ENCODE data around the gene NRXN3. TPM values are rescaled to one million over a fixed set of nuclear protein-coding genes. Genes with fewer than 3 reads are reported as not detected.

Gene NRXN3
- total RNA-seq, 1 experiment from 2014 or later: not detected

GRCh38 chr14:79562185-79562584, 1392.0 kb downstream of the NRXN3 start:
- H3K79me2 ChIP-seq (ENCODE audit: low read depth): no peaks in the 10 kb centered on the region
- ChIA-PET CTCF (no interaction called here), POLR2A (ENCODE audit: unreplicated experiment) (no interaction called here)
- intact Hi-C loops (cut with micrococcal nuclease; ENCODE audit: unreplicated experiment): no loop called here
- H3K9me2 ChIP-seq (ENCODE audit: insufficient read depth): no peaks in the 10 kb centered on the region
- H3K27ac ChIP-seq: no peak overlapping the region
- no peaks in the 10 kb centered on the region for H3K36me3 ChIP-seq (ENCODE audit: low read depth)
- TF ChIP-seq EZH2 (IDR thresholded peaks at IDR 0.05; ENCODE audit: low read depth): no peak
- TF ChIP-seq CTCF (conservative IDR thresholded peaks at IDR 0.05): no peak
- H3K4me1 ChIP-seq (replicated peaks; ENCODE audit: insufficient read depth): no peaks in the 10 kb centered on the region
- H3K4me2 ChIP-seq: no peak overlapping the region
- no peak overlapping the region for H2AFZ ChIP-seq
- DNase-seq: no peak
- no peaks in the 10 kb centered on the region for H3K9me3 ChIP-seq (ENCODE audit: insufficient read depth, low read depth)
- no peaks in the 10 kb centered on the region for H3F3A ChIP-seq (ENCODE audit: insufficient read depth, low read depth)
- no peaks in the 10 kb centered on the region for H4K20me1 ChIP-seq (ENCODE audit: insufficient read depth)
- no TSS peak for BruUV-seq (replicated peaks)
- no peak overlapping the region for H3K4me3 ChIP-seq
- no peaks in the 10 kb centered on the region; the same call in 1 of the 2 replicates for H3K27me3 ChIP-seq (ENCODE audit: insufficient read depth, low read depth)

- intact Hi-C loops (cut with micrococcal nuclease; ENCODE audit: unreplicated experiment): no loop called here
- Histone ChIP-seq H3K4me1 (replicated peaks; ENCODE audit: insufficient read depth) (no peaks in the 10 kb centered on the region), H3K4me2 (no peak overlapping the region), H3K36me3 (ENCODE audit: low read depth) (no peaks in the 10 kb centered on the region), H3K27ac (no peak overlapping the region), H3K9me2 (ENCODE audit: insufficient read depth) (no peaks in the 10 kb centered on the region), H2AFZ (no peak overlapping the region), H3K27me3 (ENCODE audit: insufficient read depth, low read depth) (peaks cover 8% of the 10 kb centered on the region; the same call in 1 of the 2 replicates), H3K4me3 (no peak overlapping the region), H3F3A (ENCODE audit: insufficient read depth, low read depth) (no peaks in the 10 kb centered on the region), H3K79me2 (ENCODE audit: low read depth) (no peaks in the 10 kb centered on the region), H4K20me1 (ENCODE audit: insufficient read depth) (no peaks in the 10 kb centered on the region), H3K9me3 (ENCODE audit: insufficient read depth, low read depth) (no peaks in the 10 kb centered on the region)
- no peak for DNase-seq
- CTCF ChIA-PET: no interaction called here
- BruUV-seq (replicated peaks): no TSS peak
- no peak for TF ChIP-seq CTCF (conservative IDR thresholded peaks at IDR 0.05)
- no peak for TF ChIP-seq EZH2 (IDR thresholded peaks at IDR 0.05; ENCODE audit: low read depth)
- POLR2A ChIA-PET (ENCODE audit: unreplicated experiment): no interaction called here
These were observed 1394.2 kb downstream of the NRXN3 start for GRCh38 chr14:79564371-79564770.

GRCh38 chr14:79567306-79567705, 1397.1 kb downstream of the NRXN3 start:
- intact Hi-C loops (cut with micrococcal nuclease; ENCODE audit: unreplicated experiment): no loop called here
- DNase-seq: no peak
- H3K9me2 ChIP-seq (ENCODE audit: insufficient read depth): no peaks in the 10 kb centered on the region
- H3F3A ChIP-seq (ENCODE audit: insufficient read depth, low read depth): no peaks in the 10 kb centered on the region
- H3K4me2 ChIP-seq: no peak overlapping the region
- no peak overlapping the region for H3K27ac ChIP-seq
- BruUV-seq (replicated peaks): no TSS peak
- H4K20me1 ChIP-seq (ENCODE audit: insufficient read depth): no peaks in the 10 kb centered on the region
- POLR2A ChIA-PET (ENCODE audit: unreplicated experiment): no interaction called here
- H3K4me3 ChIP-seq: no peak overlapping the region
- H3K4me1 ChIP-seq (replicated peaks; ENCODE audit: insufficient read depth): no peaks in the 10 kb centered on the region
- peaks cover 17% of the 10 kb centered on the region for H3K27me3 ChIP-seq (ENCODE audit: insufficient read depth, low read depth)
- CTCF ChIA-PET: no interaction called here
- H3K9me3 ChIP-seq (ENCODE audit: insufficient read depth, low read depth): no peaks in the 10 kb centered on the region
- H3K79me2 ChIP-seq (ENCODE audit: low read depth): no peaks in the 10 kb centered on the region
- no peaks in the 10 kb centered on the region for H3K36me3 ChIP-seq (ENCODE audit: low read depth)
- no peak for TF ChIP-seq EZH2 (IDR thresholded peaks at IDR 0.05; ENCODE audit: low read depth)
- no peak overlapping the region for H2AFZ ChIP-seq

- TF ChIP-seq CTCF (conservative IDR thresholded peaks at IDR 0.05): no peak
- no peak for TF ChIP-seq EZH2 (IDR thresholded peaks at IDR 0.05; ENCODE audit: low read depth)
- intact Hi-C loops (cut with micrococcal nuclease; ENCODE audit: unreplicated experiment): no loop called here
- CTCF ChIA-PET: no interaction called here
These were observed 1398.4 kb downstream of the NRXN3 start for GRCh38 chr14:79568594-79568993.

More at GRCh38 chr14:79568594-79568993, 1398.4 kb downstream of the NRXN3 start:
- no peak overlapping the region for H3K4me2 ChIP-seq
- no peak overlapping the region for H3K27ac ChIP-seq
- no peaks in the 10 kb centered on the region for H3K79me2 ChIP-seq (ENCODE audit: low read depth)
- DNase-seq: no peak
- H4K20me1 ChIP-seq (ENCODE audit: insufficient read depth): no peaks in the 10 kb centered on the region
- H2AFZ ChIP-seq: no peak overlapping the region
- no TSS peak for BruUV-seq (replicated peaks)
- POLR2A ChIA-PET (ENCODE audit: unreplicated experiment): no interaction called here
- no peak overlapping the region for H3K4me3 ChIP-seq
- H3K27me3 ChIP-seq (ENCODE audit: insufficient read depth, low read depth): peaks cover 17% of the 10 kb centered on the region
- no peaks in the 10 kb centered on the region for H3K9me3 ChIP-seq (ENCODE audit: insufficient read depth, low read depth)
- no peaks in the 10 kb centered on the region for H3K9me2 ChIP-seq (ENCODE audit: insufficient read depth)
- no peaks in the 10 kb centered on the region for H3K4me1 ChIP-seq (replicated peaks; ENCODE audit: insufficient read depth)
- no peaks in the 10 kb centered on the region for H3K36me3 ChIP-seq (ENCODE audit: low read depth)
- H3F3A ChIP-seq (ENCODE audit: insufficient read depth, low read depth): no peaks in the 10 kb centered on the region

Data from PC-9 (cell line).